ENCODE results near the gene ACO1. TPM values are rescaled to one million over a fixed set of nuclear protein-coding genes. Genes with fewer than 3 reads are reported as not detected.

The ACO1 gene
- total RNA-seq, 2 donors from 2014 or later, result 35.0 to 50.8 TPM

DNA sequence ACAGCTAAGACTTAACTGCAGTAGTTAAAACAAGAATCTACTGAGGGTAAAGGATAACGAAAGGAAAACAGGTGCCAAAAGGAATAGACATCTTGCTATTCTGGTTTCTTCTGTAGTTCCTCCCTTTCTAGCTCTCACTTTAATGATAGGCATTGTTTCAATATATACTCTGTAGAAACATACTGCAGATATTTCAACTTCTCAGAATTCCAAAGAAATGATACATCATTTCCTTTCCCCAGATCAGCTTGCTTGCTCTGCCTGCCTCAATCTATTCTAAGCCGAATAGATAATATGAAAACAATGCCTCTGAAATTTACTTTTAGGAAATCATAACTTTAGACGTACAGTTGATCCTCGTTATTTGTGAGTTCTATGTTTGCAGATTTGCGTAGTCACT lies 46.3 kb downstream of the ACO1 start:
- no peaks in the 10 kb centered on the region for H3K36me3 ChIP-seq
- H3K4me3 ChIP-seq, result no peak overlapping the region
- H3K27ac ChIP-seq, result no peak overlapping the region
- no peaks in the 10 kb centered on the region for H3K4me1 ChIP-seq
- H3K9ac ChIP-seq (ENCODE audit: low read depth in 2 of 2, low read length in 2 of 2), result no peak overlapping the region
- intact Hi-C loops (cut with DNase I), result loop anchor here (5.0 kb wide), 2 partner anchors 53 to 142 kb away; partner anchors contain the start of gene NDUFB6
- no peak for DNase-seq
- no peaks in the 10 kb centered on the region for H3K27me3 ChIP-seq
- H3K9me3 ChIP-seq, result no peaks in the 10 kb centered on the region
- TF ChIP-seq, protein P1, sequence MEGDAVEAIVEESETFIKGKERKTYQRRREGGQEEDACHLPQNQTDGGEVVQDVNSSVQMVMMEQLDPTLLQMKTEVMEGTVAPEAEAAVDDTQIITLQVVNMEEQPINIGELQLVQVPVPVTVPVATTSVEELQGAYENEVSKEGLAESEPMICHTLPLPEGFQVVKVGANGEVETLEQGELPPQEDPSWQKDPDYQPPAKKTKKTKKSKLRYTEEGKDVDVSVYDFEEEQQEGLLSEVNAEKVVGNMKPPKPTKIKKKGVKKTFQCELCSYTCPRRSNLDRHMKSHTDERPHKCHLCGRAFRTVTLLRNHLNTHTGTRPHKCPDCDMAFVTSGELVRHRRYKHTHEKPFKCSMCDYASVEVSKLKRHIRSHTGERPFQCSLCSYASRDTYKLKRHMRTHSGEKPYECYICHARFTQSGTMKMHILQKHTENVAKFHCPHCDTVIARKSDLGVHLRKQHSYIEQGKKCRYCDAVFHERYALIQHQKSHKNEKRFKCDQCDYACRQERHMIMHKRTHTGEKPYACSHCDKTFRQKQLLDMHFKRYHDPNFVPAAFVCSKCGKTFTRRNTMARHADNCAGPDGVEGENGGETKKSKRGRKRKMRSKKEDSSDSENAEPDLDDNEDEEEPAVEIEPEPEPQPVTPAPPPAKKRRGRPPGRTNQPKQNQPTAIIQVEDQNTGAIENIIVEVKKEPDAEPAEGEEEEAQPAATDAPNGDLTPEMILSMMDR (IDR thresholded peaks at IDR 0.05), result no peak

DNA sequence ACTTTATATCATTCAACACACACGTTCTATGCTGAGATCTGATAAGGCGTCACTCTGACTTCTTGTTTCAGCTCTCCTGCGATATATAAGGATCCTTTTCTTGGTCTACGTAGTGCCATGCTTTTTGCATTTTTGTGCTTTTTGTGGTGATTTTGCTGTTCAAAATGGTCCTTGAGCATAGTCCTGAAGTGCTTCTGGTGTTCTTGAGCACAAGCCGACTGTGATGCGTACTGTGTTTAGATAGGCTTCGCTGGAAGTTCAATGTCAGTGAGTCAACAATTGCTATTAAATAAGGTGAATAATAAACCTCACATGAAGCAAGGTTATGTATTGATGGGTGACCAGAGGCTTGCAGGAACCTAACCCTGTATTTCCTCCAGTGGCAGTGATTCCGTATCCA lies 46.8 kb downstream of the ACO1 start:
- Histone ChIP-seq H3K4me1 (no peaks in the 10 kb centered on the region), H3K27me3 (no peaks in the 10 kb centered on the region), H3K27ac (no peak overlapping the region), H3K9ac (ENCODE audit: low read depth in 2 of 2, low read length in 2 of 2) (no peak overlapping the region), H3K9me3 (no peaks in the 10 kb centered on the region), H3K4me3 (no peak overlapping the region), H3K36me3 (no peaks in the 10 kb centered on the region)
- TF ChIP-seq, protein P1 (IDR thresholded peaks at IDR 0.05), result no peak
- DNase-seq, result no peak
- intact Hi-C loops (cut with DNase I), result loop anchor here (5.0 kb wide), 2 partner anchors 54 to 141 kb away; partner anchors contain the start of gene NDUFB6

DNA sequence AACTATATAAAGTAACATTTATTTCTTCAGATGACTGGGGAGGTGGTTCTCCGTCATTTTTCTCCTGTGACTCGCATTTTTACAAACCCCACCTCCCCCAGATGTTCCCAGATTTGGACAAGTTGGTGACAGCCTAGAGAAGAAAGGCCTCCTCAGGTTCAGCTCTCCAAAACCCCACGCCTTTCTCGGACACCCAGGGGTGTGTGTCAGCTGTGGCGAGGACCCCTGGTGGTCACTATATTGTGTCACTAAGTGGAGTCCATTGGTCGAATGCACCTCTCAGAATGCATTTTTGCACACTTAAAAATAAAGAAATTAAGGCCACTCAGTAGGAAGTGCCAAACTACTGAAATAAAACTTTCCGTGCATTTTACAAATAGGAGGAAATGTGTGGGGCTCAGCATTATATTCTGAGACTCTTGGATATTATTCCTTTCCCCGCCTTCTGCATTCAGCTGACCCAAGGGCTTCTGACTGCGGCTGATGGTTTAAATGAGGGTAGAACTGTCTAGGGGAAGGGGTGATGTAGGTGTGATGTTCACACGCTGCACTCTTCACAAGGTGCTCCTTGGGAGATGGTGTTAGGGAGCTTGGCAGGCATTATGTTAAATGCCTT lies 47.6 kb downstream of the ACO1 start:
- H3K27me3 ChIP-seq, result no peaks in the 10 kb centered on the region
- H3K9me3 ChIP-seq, result no peaks in the 10 kb centered on the region
- H3K9ac ChIP-seq (ENCODE audit: low read depth in 2 of 2, low read length in 2 of 2), result no peak overlapping the region
- no peak overlapping the region for H3K4me3 ChIP-seq
- peaks cover 6% of the 10 kb centered on the region for H3K36me3 ChIP-seq
- no peaks in the 10 kb centered on the region for H3K4me1 ChIP-seq
- TF ChIP-seq, protein P1 (IDR thresholded peaks at IDR 0.05), result peak; percentile 46
- DNase-seq, result peak; percentile 40
- intact Hi-C loops (cut with DNase I), result loop anchor here (5.0 kb wide), 2 partner anchors 55 to 140 kb away; partner anchors contain the start of gene NDUFB6
- H3K27ac ChIP-seq, result no peak overlapping the region

DNA sequence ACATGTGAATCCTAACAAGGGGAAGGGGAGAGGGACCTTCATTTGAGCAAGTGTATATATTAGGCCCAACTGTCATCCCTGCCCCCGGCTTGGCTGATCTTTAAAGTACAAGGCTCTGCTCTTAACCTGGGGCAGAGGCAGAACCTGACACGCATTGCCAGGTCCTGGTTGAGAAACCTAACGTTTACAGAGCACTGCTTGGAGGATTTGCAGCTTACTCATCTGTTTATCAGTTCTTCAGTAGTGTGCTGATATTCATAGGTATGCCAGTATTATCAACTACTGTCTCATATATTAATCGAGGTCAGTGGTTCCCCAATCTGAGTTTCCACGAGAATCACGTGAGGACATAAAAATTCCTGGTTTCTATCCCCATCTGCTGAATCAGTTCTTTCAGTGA lies 50.4 kb downstream of the ACO1 start:
- intact Hi-C loops (cut with DNase I), result loop anchor here (5.0 kb wide), 2 partner anchors 58 to 137 kb away; partner anchors contain the start of gene NDUFB6
- DNase-seq, result no peak

DNA sequence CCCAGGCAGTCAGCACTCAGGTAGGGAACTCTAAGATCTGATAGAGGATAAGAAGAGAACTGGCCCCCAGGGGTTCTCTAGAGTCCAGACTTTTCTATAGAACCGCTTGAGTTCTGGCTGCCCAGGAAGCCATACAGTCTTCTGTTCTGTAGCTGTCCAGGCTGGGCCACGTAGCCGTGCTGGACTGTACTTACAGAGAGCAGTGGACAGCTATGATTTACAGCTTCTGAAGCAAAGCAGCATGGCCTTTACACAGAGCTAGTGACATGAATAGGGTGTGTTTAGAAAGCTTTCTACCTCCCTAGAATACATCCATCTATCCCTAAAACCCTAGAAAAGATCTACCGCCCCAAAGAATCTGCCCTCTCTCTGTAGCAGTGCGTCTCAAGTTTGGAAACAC lies 57.2 kb downstream of the ACO1 start:
- no peak for DNase-seq
- Histone ChIP-seq H3K27me3 (no peaks in the 10 kb centered on the region), H3K9me3 (no peaks in the 10 kb centered on the region), H3K9ac (ENCODE audit: low read depth in 2 of 2, low read length in 2 of 2) (no peak overlapping the region), H3K36me3 (peaks cover 2% of the 10 kb centered on the region), H3K4me3 (no peak overlapping the region), H3K4me1 (no peaks in the 10 kb centered on the region), H3K27ac (no peak overlapping the region)
- intact Hi-C loops (cut with DNase I), result no loop called here
- TF ChIP-seq, protein P1 (IDR thresholded peaks at IDR 0.05), result no peak

More for the DNA sequence above, 50.4 kb downstream of the ACO1 start:
- H3K4me1 ChIP-seq, result no peaks in the 10 kb centered on the region
- no peaks in the 10 kb centered on the region for H3K27me3 ChIP-seq
- H3K4me3 ChIP-seq, result no peak overlapping the region
- H3K27ac ChIP-seq, result no peak overlapping the region
- TF ChIP-seq, protein P1 (IDR thresholded peaks at IDR 0.05), result no peak
- H3K9ac ChIP-seq (ENCODE audit: low read depth in 2 of 2, low read length in 2 of 2), result no peak overlapping the region
- H3K36me3 ChIP-seq, result peaks cover 6% of the 10 kb centered on the region
- H3K9me3 ChIP-seq, result no peaks in the 10 kb centered on the region
